ENCODE data around the gene ZNF177. TPM values are rescaled to one million over a fixed set of nuclear protein-coding genes. Genes with fewer than 3 reads are reported as not detected.

Gene ZNF177
- total and polyA plus RNA-seq, 2 donors (not counting 3 experiments of a cell fraction or from before 2014, with no cell fraction given) = 0.42 to 0.86 TPM

DNA sequence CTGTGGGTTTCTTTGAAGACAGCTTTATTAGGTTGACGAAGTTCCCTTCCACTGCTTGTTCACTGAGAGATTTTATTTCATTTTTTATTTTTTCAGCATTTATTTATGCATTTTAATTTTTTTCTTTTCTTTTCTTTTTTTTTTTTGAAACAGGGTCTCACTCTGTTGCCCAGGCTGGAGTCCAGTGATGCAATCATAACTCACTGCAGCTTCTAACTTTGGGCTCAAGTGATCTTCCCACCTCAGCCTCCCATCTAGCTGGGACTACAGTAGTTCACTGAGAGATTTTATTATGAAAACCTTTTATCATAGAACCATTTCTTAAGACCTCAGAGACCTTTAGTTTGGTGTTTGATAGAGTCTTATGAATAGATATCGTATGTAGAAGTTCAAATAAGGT lies 10.3 kb upstream of the ZNF177 start:
- Histone ChIP-seq H3K79me2 (ENCODE audit: control insufficient read depth, insufficient read depth, low read length) (no peaks in the 10 kb centered on the region), H3K27me3 (ENCODE audit: control insufficient read depth in 2 of 2, insufficient read depth in 2 of 2, low read length in 2 of 2) (no peaks in the 10 kb centered on the region), H3K4me2 (ENCODE audit: insufficient read depth, low read length) (no peak overlapping the region), H3K4me3 (replicated peaks in 1 of 3; ENCODE audit: insufficient read depth in 1 of 3, low read depth in 1 of 3, low read length in 3 of 3) (no peak overlapping the region), H3K4me1 (ENCODE audit: control insufficient read depth, extremely low read depth, insufficient read depth, low read length) (no peaks in the 10 kb centered on the region), H2AFZ (ENCODE audit: low read depth, low read length) (no peak overlapping the region), H3K9ac (replicated peaks; ENCODE audit: extremely low read depth, insufficient read depth, low read length) (no peak overlapping the region), H3K9me3 (replicated peaks; ENCODE audit: control insufficient read depth, insufficient read depth, low read length) (peaks cover 5% of the 10 kb centered on the region), H3K27ac (ENCODE audit: insufficient read depth, low read depth, low read length) (no peak overlapping the region), H3K36me3 (ENCODE audit: control insufficient read depth in 2 of 2, extremely low read depth in 1 of 2, insufficient read depth in 2 of 2, low read length in 2 of 2) (no peaks in the 10 kb centered on the region), H3K9me1 (replicated peaks; ENCODE audit: control insufficient read depth, extremely low read depth, insufficient read depth, low read length) (no peaks in the 10 kb centered on the region), H4K20me1 (replicated peaks; ENCODE audit: control insufficient read depth, extremely low read depth, insufficient read depth, low read length) (no peaks in the 10 kb centered on the region)
- CTCF ChIA-PET = no interaction called here
- DNase-seq (ENCODE audit: low read depth, low spot score) (no peak), FAIRE-seq (no peak)
- intact Hi-C loops (cut with micrococcal nuclease) = no loop called here
- TF ChIP-seq EZH2 (IDR thresholded peaks at IDR 0.05; ENCODE audit: borderline replicate concordance, low read depth, low read length, severe bottlenecking) (no peak), POLR2AphosphoS5 (IDR thresholded peaks at IDR 0.05; ENCODE audit: insufficient read depth, low read depth, low read length) (no peak), JUN (IDR thresholded peaks at IDR 0.05; ENCODE audit: borderline replicate concordance, insufficient read depth, insufficient read length, low read depth) (no peak), POLR2A (IDR thresholded peaks at IDR 0.05; ENCODE audit: low read depth, low read length) (no peak), GATA2 (IDR thresholded peaks at IDR 0.05; ENCODE audit: insufficient read depth, insufficient read length, low read depth, low read length) (no peak), MYC (IDR thresholded peaks at IDR 0.05; ENCODE audit: low read depth, low read length) (no peak), FOS (IDR thresholded peaks at IDR 0.05; ENCODE audit: borderline replicate concordance, insufficient read depth, low read length) (no peak)
- TF ChIP-seq, protein P1, sequence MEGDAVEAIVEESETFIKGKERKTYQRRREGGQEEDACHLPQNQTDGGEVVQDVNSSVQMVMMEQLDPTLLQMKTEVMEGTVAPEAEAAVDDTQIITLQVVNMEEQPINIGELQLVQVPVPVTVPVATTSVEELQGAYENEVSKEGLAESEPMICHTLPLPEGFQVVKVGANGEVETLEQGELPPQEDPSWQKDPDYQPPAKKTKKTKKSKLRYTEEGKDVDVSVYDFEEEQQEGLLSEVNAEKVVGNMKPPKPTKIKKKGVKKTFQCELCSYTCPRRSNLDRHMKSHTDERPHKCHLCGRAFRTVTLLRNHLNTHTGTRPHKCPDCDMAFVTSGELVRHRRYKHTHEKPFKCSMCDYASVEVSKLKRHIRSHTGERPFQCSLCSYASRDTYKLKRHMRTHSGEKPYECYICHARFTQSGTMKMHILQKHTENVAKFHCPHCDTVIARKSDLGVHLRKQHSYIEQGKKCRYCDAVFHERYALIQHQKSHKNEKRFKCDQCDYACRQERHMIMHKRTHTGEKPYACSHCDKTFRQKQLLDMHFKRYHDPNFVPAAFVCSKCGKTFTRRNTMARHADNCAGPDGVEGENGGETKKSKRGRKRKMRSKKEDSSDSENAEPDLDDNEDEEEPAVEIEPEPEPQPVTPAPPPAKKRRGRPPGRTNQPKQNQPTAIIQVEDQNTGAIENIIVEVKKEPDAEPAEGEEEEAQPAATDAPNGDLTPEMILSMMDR (IDR thresholded peaks at IDR 0.05; ENCODE audit: extremely low read depth in 1 of 2, insufficient read depth in 1 of 2, low read depth in 1 of 2, low read length in 2 of 2) = no peak
- TF ChIP-seq, protein P2, sequence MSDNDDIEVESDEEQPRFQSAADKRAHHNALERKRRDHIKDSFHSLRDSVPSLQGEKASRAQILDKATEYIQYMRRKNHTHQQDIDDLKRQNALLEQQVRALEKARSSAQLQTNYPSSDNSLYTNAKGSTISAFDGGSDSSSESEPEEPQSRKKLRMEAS (IDR thresholded peaks at IDR 0.05; ENCODE audit: insufficient read depth, insufficient read length) = no peak
- BruUV-seq (replicated peaks) = no TSS peak
- POLR2A ChIA-PET = no interaction called here
- dilution Hi-C loops (cut with MboI; ENCODE audit: extremely low pct_ligation_motif_present, low sequenced_read_pairs) = no loop called here

Measured in endothelial cell of umbilical vein (primary cell).